ENCODE data around the gene KRT38. TPM values are rescaled to one million over a fixed set of nuclear protein-coding genes. Genes with fewer than 3 reads are reported as not detected.

KRT38 gene
- total RNA-seq, 3 donors from 2014 or later (not counting 1 experiment from before 2014, with no cell fraction given): not detected

GRCh38 chr17:41391535-41391934, 49.2 kb downstream of the KRT38 start:
- Histone ChIP-seq H3K9me3 (ENCODE audit: control insufficient read depth, insufficient read depth, low read length) (peaks cover 2% of the 10 kb centered on the region), H3K27me3 (ENCODE audit: control insufficient read depth, insufficient read depth, low read length) (no peaks in the 10 kb centered on the region), H3K36me3 (ENCODE audit: control insufficient read depth, insufficient read depth, low read length) (no peaks in the 10 kb centered on the region), H3K27ac (ENCODE audit: low read length) (no peak overlapping the region), H3K4me3 (ENCODE audit: low read length) (no peak overlapping the region), H3K4me1 (ENCODE audit: control insufficient read depth, insufficient read depth, low read length) (no peaks in the 10 kb centered on the region)
- no peak for ATAC-seq
- no peak overlapping the region for H3K27ac Mint-ChIP-seq
- intact Hi-C loops (cut with micrococcal nuclease): no loop called here
- DNase-seq: no peak
- WGBS (ENCODE audit: insufficient coverage): 86% methylated on average over 1 of the region's 2 CpGs
- H3K36me3 Mint-ChIP-seq: peaks cover 11% of the 10 kb centered on the region
- peaks cover 2% of the 10 kb centered on the region in 2 donors for H3K9me3 Mint-ChIP-seq
- H3K4me3 Mint-ChIP-seq: no peak overlapping the region
- TF ChIP-seq CTCF (IDR thresholded peaks at IDR 0.05): no peak
- peaks cover 10 to 49% of the 10 kb centered on the region in 2 donors for H3K27me3 Mint-ChIP-seq (ENCODE audit: low read depth in 2 of 2)
- no peaks in the 10 kb centered on the region for H3K4me1 Mint-ChIP-seq

- Histone ChIP-seq H3K4me3 (ENCODE audit: low read length) (no peak overlapping the region), H3K4me1 (ENCODE audit: control insufficient read depth, insufficient read depth, low read length) (no peaks in the 10 kb centered on the region), H3K27ac (ENCODE audit: low read length) (no peak overlapping the region), H3K27me3 (ENCODE audit: control insufficient read depth, insufficient read depth, low read length) (no peaks in the 10 kb centered on the region), H3K36me3 (ENCODE audit: control insufficient read depth, insufficient read depth, low read length) (no peaks in the 10 kb centered on the region), H3K9me3 (ENCODE audit: control insufficient read depth, insufficient read depth, low read length) (peaks cover 2% of the 10 kb centered on the region)
- Mint-ChIP-seq H3K36me3 (peaks cover 16% of the 10 kb centered on the region), H3K27me3 (ENCODE audit: low read depth in 2 of 2) (peaks cover 14 to 55% of the 10 kb centered on the region in 2 donors), H3K4me3 (no peak overlapping the region), H3K27ac (no peak overlapping the region), H3K9me3 (peaks cover 4 to 7% of the 10 kb centered on the region in 2 donors), H3K4me1 (no peaks in the 10 kb centered on the region)
- WGBS (ENCODE audit: insufficient coverage): 67% methylated on average over 6 of the region's 7 CpGs
- no peak for DNase-seq
- no peak for ATAC-seq
- intact Hi-C loops (cut with micrococcal nuclease): no loop called here
- no peak for TF ChIP-seq CTCF (IDR thresholded peaks at IDR 0.05)
Observed at GRCh38 chr17:41390411-41390938, 50.3 kb downstream of the KRT38 start.

GRCh38 chr17:41387670-41388069, 53.1 kb downstream of the KRT38 start:
- DNase-seq: no peak
- intact Hi-C loops (cut with micrococcal nuclease): no loop called here
- 83% methylated on average over 2 of the region's 4 CpGs for WGBS (ENCODE audit: insufficient coverage)
- Histone ChIP-seq H3K36me3 (ENCODE audit: control insufficient read depth, insufficient read depth, low read length) (no peaks in the 10 kb centered on the region), H3K4me3 (ENCODE audit: low read length) (no peak overlapping the region), H3K4me1 (ENCODE audit: control insufficient read depth, insufficient read depth, low read length) (no peaks in the 10 kb centered on the region), H3K27ac (ENCODE audit: low read length) (no peak overlapping the region), H3K27me3 (ENCODE audit: control insufficient read depth, insufficient read depth, low read length) (no peaks in the 10 kb centered on the region), H3K9me3 (ENCODE audit: control insufficient read depth, insufficient read depth, low read length) (peaks cover 2% of the 10 kb centered on the region)
- Mint-ChIP-seq H3K4me3 (no peak overlapping the region), H3K27ac (no peak overlapping the region), H3K36me3 (peaks cover 16% of the 10 kb centered on the region), H3K4me1 (no peaks in the 10 kb centered on the region), H3K9me3 (peaks cover 4 to 7% of the 10 kb centered on the region in 2 donors), H3K27me3 (ENCODE audit: low read depth in 2 of 2) (peaks cover 20 to 75% of the 10 kb centered on the region in 2 donors)
- ATAC-seq: no peak
- no peak for TF ChIP-seq CTCF (IDR thresholded peaks at IDR 0.05)

GRCh38 chr17:41386227-41386626, 54.6 kb downstream of the KRT38 start:
- no peak for TF ChIP-seq CTCF (IDR thresholded peaks at IDR 0.05)
- H3K4me1 ChIP-seq (ENCODE audit: control insufficient read depth, insufficient read depth, low read length): no peaks in the 10 kb centered on the region
- Mint-ChIP-seq H3K4me3 (no peak overlapping the region), H3K27me3 (ENCODE audit: low read depth in 2 of 2) (peaks cover 20 to 65% of the 10 kb centered on the region in 2 donors), H3K4me1 (no peaks in the 10 kb centered on the region), H3K27ac (no peak overlapping the region), H3K36me3 (peaks cover 16% of the 10 kb centered on the region), H3K9me3 (peaks cover 4 to 7% of the 10 kb centered on the region in 2 donors)
- intact Hi-C loops (cut with micrococcal nuclease): no loop called here
- ATAC-seq (no peak), DNase-seq (no peak)
- H3K9me3 ChIP-seq (ENCODE audit: control insufficient read depth, insufficient read depth, low read length): peaks cover 2% of the 10 kb centered on the region
- no peaks in the 10 kb centered on the region for H3K27me3 ChIP-seq (ENCODE audit: control insufficient read depth, insufficient read depth, low read length)
- H3K27ac ChIP-seq (ENCODE audit: low read length): no peak overlapping the region
- WGBS (ENCODE audit: insufficient coverage): no CpG with 5 or more reads among the region's 1 CpG
- no peaks in the 10 kb centered on the region for H3K36me3 ChIP-seq (ENCODE audit: control insufficient read depth, insufficient read depth, low read length)
- H3K4me3 ChIP-seq (ENCODE audit: low read length): no peak overlapping the region

All from natural killer cell (primary cell).